Stimulated activated CD4-positive, alpha-beta T cell treated with anti-CD3 and anti-CD28 coated beads, TNF-alpha, amount 100 ng/mL, for 24 hours (primary cell): ENCODE measurements around the gene SMARCE1.

ENCODE experiments used
- DNase-seq, 3 experiments: peaks; one replicate each; pipeline ENCODE4 v3.0.0-alpha.2; 2020; ENCODE audit warnings: low read depth in 3 of 3

SMARCE1 gene

DNA sequence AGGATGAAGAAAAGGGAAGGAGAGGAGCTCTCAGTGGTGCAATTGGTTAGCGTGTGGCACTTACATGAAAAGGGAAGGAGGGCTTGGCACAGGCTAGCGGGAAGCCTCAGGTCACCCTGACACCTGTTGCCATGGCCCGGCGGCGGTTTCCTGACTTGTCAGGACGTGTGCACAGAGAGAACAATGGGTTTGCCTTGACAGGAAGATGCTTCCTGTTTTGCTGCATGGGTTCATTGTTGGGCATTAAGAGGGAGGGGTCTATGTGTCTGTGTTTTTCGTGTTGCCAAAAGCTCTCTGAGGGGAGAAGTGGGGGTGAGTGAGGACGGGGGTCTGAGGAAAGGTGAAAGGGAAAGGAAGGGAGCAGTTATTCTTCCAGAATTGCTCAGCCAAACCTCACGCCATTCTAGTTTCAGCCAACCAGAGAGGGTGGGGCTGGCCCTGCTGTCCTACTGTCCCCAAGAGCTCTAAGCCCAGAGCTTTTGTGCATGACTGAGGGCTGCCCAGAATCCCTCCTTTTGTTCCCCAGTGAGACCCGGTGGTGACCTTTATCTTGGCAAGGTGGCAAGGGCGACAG lies 65.2 kb downstream of the SMARCE1 start:
- DNase-seq, result no peak

DNA sequence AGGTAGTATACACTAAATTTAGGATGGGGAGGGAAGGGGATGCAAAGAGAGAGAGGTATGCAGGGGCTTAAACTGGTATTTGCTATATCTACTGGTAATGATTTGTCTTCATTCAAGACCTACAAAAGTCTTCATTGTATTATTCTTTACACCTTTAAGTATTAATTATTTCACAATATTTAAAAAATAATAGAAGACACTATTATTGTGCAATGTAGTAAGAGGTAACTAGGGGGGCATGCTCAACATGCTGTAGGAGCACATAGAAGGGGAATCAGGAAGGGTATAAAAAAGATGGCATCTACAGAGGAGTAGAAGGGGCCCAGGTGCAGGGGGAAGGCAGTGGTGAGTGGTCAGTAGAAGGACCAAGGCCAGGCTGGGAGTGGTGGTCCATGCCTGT lies 67.5 kb downstream of the SMARCE1 start:
- no peak for DNase-seq

DNA sequence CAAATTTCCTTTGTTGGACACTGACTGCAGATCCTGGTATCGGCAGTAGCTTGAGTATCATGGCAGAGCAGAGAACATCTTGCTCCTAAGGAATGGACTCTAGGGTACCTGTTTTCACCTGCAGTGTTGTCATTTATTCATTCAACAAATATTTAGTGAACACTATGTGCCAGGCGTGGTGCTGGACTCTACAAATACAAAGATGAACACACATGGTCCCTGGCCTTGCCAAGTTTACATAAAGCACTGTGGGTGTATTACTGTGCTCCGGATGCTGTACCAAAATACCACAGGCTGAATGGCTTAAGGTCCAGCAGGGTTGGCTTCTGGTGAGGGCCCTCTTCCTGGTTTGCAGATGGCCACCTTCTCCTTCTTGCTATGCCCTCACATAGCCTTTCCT lies 68.1 kb downstream of the SMARCE1 start:
- DNase-seq, result no peak

DNA sequence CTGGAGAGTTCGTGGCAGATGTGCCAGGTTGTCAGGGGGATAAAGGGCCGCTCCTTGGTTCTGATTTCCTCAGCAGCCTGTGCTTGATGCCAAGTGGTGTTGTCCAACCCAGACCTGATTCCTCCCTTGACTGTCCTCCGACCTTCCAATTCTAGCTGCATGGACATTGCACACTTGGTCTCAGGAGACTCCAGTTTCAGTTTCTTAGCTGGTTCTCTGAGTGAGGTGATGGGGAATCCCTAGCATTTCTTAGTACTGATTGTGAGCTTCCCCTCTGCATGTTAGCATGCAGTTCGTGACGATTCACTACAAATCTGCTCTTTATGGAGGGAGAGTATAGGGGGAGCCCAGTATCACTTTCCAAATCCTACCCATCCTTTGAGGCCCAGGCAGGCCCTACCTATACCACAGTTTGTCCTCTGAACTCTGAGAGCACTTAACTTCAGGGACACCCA lies 70.0 kb downstream of the SMARCE1 start:
- no peak for DNase-seq

DNA sequence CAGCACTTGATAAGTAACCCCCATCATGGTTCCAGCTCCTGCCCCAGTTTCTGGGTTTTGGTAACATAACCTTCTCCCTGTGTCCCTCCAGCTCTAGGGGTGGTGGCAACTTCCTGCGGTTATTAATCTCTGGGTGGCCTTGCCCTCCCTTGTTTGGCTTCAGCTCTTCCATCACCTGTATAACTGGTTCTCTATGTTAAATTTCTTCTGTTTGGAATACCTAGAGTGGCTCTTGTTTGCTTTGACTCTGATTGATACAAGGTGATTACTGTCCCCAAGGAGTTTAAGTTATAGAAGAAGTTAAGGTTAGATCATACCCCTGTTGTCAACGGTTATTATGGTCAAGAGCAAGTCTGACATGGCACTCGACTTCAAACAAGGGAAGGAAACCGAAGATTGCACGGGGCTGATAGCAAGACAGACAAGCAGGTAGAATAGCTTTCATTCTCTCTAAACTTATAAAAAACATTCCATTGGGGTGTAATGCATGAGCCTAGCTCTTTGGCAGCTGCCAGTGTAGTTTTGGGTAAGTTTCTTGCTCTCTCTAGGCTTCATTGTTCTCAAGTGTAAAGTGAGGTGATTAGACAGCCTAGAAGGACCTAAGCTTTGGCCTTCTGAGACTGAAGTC lies 71.4 kb downstream of the SMARCE1 start:
- DNase-seq, result no peak
